Endothelial cell of umbilical vein (primary cell): ENCODE data around the gene OR5A2.

Source experiments
- EZH2 ChIP-seq: IDR thresholded peaks from 2 replicates; pipeline ENCODE4 v1.6.1; 2012; ENCODE audit warnings: borderline replicate concordance, low read depth, mild to moderate bottlenecking, moderate library complexity, low read length, inconsistent platforms; ENCODE audit not compliant: severe bottlenecking
- JUN ChIP-seq: IDR thresholded peaks from 2 replicates; pipeline ENCODE4 v1.6.1; 2011; ENCODE audit warnings: borderline replicate concordance, low read depth; ENCODE audit not compliant: insufficient read length, insufficient read depth
- MAX ChIP-seq: IDR thresholded peaks from 2 replicates; pipeline ENCODE4 v1.6.1; 2011; ENCODE audit not compliant: insufficient read depth, insufficient read length
- MYC ChIP-seq: IDR thresholded peaks from one replicate; pipeline ENCODE4 v1.6.1; 2011; ENCODE audit warnings: mild to moderate bottlenecking, low read depth, low read length
- POLR2A ChIP-seq: IDR thresholded peaks from 2 replicates; pipeline ENCODE4 v1.6.1; 2012; ENCODE audit warnings: low read depth, mild to moderate bottlenecking, control low read depth, low read length
- POLR2AphosphoS5 ChIP-seq: IDR thresholded peaks from 2 replicates; pipeline ENCODE4 v1.6.1; 2012; ENCODE audit warnings: low read depth, mild to moderate bottlenecking, control low read depth, low read length, moderate library complexity; ENCODE audit not compliant: insufficient read depth
- TF ChIP-seq, protein P1 (sequence below), 2 donors: IDR thresholded peaks; 1 replicate in 1 of 2; 2 replicates in 1 of 2; pipeline ENCODE4 v1.5.1; 2011; ENCODE audit warnings: low read length in 2 of 2, mild to moderate bottlenecking in 2 of 2, moderate library complexity in 2 of 2, control low read depth in 1 of 2, inconsistent platforms in 1 of 2, low read depth in 1 of 2; ENCODE audit not compliant: insufficient read depth in 1 of 2; ENCODE audit errors: extremely low read depth in 1 of 2

DNA sequence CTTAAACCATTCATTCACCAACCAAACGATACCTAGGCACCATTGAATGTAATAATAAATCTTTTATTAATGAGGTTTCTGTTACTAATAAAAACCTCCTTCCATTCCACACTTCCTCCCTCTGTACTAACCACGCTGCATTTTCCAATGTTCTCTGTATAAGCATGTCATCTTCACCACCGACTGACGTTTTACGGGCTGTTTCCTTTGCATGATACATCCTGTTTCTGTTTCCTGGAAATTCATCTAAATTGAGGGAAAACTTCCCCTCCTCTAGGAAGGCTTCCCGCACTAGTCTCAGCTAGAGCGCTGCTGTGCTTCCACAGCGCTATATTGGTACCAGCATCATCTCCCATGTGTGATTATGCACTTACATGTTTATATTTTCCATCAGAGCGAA is 49.0 kb upstream of the OR5A2 start:
- TF ChIP-seq POLR2AphosphoS5 (no peak), MAX (no peak), POLR2A (no peak), JUN (no peak), MYC (no peak), EZH2 (no peak)
- TF ChIP-seq, protein P1, sequence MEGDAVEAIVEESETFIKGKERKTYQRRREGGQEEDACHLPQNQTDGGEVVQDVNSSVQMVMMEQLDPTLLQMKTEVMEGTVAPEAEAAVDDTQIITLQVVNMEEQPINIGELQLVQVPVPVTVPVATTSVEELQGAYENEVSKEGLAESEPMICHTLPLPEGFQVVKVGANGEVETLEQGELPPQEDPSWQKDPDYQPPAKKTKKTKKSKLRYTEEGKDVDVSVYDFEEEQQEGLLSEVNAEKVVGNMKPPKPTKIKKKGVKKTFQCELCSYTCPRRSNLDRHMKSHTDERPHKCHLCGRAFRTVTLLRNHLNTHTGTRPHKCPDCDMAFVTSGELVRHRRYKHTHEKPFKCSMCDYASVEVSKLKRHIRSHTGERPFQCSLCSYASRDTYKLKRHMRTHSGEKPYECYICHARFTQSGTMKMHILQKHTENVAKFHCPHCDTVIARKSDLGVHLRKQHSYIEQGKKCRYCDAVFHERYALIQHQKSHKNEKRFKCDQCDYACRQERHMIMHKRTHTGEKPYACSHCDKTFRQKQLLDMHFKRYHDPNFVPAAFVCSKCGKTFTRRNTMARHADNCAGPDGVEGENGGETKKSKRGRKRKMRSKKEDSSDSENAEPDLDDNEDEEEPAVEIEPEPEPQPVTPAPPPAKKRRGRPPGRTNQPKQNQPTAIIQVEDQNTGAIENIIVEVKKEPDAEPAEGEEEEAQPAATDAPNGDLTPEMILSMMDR (IDR thresholded peaks at IDR 0.05; ENCODE audit: extremely low read depth in 1 of 2, insufficient read depth in 1 of 2, low read depth in 1 of 2, low read length in 2 of 2) = no peak
